Pons (tissue), 1 donor: ENCODE results near the gene TMEM127.
"Not testable (repeated sequence)": the region's sequence is repeated elsewhere in the genome, so short reads cannot be mapped to it uniquely, and the experiment has no call there.

Experiments used
- DNase-seq: peaks from one replicate; pipeline ENCODE4 v3.0.0-alpha.2; 2016; ENCODE audit warnings: low spot score

The TMEM127 gene, protein sequence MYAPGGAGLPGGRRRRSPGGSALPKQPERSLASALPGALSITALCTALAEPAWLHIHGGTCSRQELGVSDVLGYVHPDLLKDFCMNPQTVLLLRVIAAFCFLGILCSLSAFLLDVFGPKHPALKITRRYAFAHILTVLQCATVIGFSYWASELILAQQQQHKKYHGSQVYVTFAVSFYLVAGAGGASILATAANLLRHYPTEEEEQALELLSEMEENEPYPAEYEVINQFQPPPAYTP

DNA sequence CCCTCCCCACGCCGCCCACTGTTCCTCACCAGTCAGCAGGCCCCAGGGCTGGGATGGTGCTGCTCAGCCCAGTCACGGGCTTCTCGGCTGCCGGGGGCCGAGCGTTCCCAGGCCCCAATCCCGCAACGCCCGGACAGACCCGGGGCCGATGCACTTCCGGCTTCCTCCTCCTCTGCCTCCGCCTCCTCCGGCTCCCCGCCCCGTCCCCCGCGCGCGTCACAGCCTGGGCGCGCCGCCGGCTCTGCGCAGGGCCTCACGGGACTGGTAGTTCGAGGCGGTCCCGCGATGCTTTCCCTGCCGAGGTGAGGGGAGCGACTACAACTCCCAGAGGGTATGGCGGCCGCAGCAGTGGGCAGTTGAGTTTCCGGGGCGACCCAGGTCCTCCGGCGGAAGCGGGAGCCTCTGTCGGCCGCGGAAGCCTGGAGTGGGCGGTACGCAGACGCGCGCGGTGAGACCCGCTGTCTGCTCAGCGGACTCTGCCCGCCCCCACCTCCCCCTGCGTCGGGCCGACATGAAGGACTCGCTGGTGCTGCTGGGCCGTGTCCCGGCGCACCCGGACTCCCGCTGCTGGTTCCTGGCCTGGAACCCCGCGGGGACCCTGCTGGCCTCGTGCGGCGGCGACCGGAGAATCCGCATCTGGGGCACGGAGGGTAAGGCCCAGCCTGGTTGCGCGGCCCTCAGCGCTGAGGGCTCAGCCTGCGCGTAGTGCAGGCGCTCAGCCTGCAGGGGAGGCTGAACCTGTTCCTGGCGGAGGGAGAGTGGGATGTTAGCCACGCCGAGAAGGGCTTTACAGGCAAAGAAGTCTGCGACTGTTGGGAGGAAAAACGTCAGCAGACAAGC, at the start of gene TMEM127, which contains the start of gene CIAO1:
Gene TMEM127, minus strand, starts transcription at position 158 of the 840 bp plus-strand sequence. CDS start 616 bp downstream, outside the sequence.
Gene CIAO1, plus strand, starts transcription at position 386 of the 840 bp plus-strand sequence. Its CDS starts 126 bp downstream, at position 512.
- peak; percentile 97 for DNase-seq

DNA sequence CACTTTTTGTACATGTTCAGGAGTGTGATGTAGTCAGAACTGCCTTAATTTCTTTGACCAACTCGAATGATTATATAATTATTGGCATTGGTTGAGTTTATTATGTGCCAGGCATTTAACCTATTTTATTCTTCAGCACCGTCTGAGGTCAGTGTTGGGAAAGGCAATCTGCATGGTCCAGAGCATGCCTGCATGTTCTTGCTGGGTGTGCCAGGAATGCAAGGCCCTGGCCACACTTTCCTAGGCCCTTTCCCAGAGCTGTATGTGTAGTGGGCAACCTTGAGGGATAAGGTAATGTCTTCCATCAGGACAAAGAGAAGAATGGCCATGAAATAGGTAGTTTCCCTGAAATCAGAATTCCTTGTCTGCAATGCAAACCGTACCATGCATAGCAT, 49.2 kb upstream of the TMEM127 start:
- DNase-seq, result no peak

DNA sequence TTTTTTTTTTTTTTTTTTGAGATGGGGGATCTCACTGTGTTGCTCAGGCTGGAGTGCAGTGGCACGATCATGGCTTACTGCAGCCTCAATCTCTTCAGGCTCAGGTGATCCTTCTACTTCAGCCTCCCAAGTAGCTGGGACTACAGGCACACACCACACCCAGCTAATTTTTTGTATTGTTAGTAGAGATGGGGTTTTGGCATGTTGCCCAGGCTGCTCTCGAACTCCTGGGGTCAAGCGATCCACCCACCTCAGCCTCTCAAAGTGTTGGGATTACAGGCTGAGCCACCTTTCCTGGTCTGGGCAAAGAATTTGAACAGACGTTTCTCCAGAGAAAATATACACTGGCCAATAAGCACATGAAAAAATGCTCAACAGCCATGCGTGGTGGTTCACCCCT, 42.5 kb upstream of the TMEM127 start:
- DNase-seq, result no peak

DNA sequence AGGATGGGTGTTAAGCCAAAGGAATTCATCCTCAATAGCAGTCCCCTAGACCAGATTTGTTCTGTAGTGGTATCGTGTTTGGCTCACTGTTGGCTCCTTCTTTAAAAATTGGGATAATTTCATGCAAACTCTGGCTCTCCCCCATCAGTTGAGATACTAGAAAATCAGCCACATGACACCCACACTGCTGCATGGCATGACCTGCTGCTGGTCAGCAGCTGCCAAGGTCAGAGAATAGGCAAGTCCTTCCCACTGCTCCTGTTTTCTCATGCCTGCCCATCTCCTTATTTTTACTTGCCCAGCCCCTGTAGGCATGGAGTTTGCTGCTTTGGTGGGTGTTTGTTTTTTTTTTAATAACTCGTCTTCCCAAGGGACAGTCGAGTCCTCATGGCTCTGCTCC, 40.6 kb upstream of the TMEM127 start:
- DNase-seq, result no peak

DNA sequence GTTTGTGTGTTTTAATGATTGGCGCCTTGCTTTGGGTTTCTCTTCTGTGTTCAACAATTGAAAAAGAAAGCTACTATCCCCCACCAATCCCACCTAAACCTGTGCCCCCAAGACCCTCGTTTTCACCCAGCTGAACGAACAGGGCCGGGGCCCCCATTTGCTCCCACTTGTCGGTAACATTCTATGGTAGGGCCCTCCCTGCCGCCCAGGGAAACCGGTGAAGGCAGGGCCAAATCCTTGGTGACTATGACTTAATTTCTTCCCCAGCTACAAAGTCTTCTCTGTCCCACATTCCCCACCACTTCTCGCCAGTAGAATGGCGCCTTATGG, 40.1 kb upstream of the TMEM127 start:
- DNase-seq, result no peak

DNA sequence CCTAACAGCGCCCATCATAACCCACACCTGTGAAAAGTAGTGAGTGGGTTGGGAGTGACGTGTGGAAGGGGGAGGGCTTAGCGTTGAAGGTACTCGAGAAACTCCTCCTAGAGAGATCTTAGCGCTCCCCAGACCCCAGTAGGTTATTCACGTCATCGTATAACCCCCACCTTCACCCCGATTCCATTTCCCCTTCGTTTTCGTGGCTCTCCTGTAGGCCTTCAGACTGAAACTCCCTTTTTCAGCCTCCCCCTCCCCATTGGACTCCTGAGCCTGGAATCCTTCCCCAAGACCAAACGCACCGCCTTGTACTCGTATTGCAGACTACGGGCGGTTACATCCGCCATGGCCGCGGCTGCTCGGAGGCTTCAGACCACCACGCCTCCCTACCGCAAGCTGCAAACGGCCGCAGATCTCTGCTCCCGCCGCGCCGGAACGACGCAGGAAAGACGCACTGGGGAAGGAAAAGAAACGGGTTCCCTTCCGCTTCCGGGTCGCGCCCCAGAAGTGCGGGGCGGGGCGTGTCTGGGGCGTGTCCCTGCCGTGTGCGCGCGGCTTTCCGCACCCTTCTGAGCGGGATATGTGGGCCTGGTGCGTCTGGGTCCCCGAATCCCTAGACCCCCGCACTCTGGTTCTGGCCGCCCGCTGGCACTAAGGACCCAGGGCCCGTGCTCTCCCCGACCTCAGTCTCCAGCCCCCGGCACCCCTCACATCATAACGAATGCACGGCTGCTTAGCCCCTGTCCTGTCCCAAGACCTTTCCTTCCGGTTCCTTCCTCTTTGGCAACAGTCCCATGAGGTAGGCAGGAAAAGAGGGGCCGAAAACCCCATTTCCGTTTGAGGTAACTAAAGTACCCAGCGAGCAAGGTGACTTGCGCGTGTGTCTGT, 39.5 kb upstream of the TMEM127 start, which contains the start of gene SNRNP200:
Gene SNRNP200, minus strand, starts transcription at position 456 of the 888 bp plus-strand sequence. Its CDS starts 109 bp downstream, at position 347.
- DNase-seq, result peak; percentile 80

DNA sequence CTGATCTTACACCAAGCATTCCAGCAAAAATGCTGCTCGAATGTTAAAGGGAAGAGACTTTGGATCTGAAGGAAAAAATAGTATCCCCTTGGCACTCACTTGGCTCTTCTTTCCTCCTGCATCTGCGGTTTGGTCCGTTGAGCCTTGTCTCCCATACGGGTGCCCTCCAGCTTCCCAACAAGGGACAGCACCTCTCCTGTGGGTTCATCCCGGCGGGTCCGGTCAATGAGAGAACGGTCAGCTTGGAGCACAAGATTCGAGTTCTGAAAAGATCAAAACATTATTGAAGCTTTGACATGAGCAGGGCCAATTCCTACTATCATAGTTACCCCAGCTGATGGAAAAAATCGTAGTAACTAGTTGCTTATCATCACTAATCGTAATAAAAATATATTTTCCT, 38.8 kb upstream of the TMEM127 start:
- DNase-seq, result no peak

DNA sequence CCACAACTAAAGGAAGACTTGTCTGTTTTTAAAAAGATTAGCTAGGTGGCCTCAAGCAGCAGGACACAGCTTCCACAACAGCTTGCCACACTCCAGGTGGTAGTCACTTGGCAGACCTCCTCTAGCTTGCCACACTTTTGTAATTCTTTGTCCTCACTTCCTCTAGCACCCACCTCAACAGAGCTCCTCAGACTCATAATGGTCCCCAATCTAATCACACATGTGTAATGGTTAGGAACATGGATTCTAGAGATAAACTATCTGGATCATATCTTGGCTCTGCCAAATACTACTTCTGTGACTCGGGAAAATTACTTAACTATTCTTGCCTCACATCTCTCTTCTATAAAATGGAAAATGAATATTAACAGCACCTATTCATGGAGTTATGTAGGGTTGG, 36.1 kb upstream of the TMEM127 start:
- DNase-seq, result no peak

DNA sequence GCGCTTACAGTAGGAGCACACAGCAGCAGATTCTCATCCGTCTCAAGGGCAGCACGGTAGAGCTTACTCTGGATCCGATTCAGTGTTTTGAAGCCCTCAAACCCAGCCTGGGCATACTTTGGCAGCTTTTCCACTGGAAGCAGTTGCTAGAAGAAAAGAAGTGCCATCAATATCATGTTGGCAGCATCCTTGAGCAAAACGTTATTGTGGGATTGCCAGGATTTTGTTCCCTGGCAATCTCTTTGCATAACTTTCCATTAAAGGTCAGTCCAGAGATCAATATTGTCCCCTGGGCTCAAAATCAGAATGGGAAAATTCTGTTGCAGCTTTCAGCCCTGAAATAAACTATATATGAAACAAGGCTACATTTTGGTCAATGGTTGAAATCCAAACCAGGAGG, 31.1 kb upstream of the TMEM127 start:
- no peak for DNase-seq

DNA sequence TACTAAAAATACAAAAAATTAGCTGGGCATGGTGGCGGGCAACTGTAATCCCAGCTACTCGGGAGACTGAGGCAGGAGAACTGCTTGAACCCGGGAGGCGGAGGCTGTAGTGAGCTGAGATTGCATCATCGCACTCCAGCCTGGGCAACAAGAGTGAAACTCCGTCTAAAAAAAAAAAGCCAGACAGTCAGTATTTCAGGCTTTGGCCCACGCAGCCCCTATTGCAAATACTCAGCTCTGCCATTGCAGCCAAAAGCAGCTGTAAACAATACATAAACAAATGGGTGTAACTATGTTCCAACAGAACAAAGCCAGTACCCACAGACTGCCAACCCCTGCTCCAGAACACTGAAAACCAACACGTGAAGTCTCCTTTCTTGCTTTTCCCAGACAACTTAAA, 28.5 kb upstream of the TMEM127 start:
- DNase-seq, result not testable (repeated sequence)

DNA sequence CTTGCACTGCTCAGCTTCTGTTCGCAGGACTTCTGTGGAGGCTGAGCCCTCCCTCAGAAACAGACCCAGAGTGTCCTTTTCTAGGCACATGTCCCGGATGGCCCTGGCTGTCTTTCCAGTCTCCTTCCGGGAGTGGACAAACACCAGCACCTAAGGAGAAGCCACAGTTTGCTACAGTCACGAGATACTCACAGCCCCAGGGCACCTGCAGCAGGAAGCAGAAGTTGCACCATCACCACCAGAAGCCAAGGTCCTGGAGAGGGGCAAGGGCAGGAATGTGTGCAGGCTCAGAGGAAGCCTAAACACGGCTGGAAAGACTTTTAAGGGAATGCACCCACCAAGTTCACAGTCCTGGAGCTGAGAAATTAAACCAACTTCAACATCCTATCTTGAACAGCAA, 26.0 kb upstream of the TMEM127 start:
- no peak for DNase-seq

DNA sequence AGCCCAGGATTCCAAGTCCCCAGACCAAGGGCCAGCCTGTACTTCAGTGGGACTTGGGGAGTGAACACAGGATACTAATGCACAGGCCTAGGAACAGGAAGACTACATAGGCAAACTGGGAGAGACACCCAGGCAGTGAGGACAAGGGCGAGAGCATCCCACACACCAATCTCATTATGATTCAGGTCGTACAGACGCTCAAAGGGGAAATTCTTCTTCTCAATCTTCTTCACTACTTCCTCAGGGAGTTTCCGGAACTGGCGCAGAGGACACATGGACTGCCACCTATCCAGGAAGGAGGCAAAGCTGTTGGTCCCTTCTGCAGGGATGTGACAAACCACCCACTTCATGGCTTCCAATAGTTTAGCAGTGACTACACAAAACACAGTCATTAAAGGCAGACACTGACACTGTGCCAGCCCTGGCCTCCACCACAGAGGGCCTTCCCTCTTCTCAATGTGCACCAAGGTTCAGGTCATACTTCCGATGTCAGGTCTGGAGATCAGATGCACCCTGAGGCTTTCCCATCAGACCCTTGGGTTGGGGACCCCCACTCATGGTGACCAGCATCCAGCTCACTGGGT, 21.6 kb upstream of the TMEM127 start:
- DNase-seq, result no peak

DNA sequence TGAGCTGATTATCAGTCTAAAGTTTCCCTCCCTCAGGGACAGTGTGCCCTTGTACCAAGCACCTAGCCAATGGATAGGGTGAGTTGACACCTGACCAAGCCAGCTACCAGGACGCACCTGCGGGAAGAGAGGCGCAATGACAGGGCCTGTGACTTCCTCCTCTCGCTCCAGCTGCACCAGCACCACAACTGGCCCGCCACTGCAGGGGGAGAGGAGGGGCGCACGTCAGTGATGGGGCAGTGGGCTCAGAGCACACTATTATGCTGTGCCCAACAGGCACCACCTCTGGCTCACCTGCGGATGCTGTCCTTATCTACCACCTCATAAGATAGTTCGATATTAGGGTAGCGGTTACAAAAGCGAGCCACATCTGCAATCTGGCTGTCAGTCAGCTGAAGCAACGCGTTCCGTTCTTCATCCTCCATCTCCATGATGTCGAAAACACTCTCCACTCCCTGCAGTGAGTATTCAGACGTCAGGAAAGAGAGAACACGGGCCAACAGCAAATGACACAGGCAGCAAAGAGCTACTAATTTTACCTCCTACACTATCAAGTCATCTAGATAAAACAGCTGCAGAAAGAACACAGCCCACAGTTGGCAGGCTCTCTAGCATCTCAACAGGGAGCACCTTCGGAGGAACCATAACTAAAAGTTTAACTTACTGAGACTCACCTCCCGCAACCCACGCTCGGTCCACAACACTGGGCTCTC, 11.1 kb upstream of the TMEM127 start:
- DNase-seq, result no peak

DNA sequence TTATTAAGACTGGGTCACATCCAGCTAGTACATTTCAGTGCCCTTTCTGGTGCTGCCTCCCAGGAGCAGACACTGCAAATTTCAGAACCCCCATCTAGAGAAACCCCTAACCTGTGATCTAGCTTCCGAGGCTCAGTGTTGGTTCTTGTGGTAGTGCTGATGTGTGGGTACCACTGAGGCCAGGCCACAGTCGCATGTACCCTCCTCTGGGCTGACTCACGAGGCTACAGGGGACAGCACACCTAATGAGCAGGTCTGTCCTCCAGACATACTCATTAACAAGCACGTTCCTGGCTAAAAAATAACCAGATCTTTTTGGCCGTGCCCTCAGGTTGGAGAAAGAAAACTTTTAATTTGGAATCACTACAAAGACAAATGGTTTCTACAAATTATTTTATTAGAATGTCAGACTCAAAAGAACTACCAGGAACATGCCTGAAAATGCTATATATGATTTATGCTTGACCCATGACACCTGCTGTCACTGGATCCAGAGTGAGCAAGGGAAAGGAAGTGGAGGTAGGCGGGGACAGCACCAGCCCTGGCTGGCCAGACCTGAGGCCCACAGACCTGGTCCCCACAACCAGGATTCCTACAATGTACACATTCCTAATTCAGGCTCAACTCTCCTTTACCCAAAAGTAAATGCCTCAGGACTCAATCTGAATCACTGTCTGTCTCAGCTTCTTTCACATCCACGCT, 8.7 kb upstream of the TMEM127 start:
- DNase-seq, result no peak

DNA sequence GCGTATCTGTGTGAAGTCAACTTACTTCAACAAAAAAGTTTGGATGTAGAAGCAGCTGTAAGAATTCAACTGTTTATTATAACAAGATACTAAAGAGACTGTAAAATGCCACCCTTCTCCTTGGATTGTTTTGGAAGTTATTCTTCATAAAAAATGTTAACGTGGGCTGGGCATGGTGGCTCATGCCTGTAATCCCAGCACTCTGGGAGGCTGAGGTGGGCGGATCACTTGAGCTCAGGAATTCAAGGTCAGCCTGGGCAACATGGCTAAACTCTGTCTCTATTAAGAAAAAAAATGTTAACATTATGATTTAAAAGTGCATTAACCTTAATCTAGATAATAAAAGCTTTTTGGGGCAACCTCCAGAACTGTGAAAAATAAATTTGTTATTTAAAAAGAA, 8.0 kb upstream of the TMEM127 start:
- no peak for DNase-seq

DNA sequence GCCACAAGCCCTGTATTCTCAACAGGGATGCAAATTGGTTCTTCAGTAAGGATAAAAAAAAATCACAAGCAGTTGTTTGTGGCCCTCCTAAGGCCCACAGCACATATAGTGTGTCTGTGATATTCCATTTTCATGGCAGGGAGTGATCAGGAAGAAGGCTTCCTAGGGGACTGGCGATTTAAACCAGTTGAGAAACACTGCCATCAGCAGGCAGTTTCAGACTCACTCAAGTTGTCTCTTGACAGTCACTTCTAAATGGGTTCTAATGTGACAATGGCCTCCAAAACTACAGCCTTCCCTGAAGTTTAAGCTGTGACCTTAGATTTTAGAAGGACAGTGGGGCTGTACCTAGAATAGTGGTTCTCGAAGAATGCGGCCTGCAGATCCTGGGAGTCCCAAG, 6.2 kb upstream of the TMEM127 start:
- DNase-seq, result no peak

DNA sequence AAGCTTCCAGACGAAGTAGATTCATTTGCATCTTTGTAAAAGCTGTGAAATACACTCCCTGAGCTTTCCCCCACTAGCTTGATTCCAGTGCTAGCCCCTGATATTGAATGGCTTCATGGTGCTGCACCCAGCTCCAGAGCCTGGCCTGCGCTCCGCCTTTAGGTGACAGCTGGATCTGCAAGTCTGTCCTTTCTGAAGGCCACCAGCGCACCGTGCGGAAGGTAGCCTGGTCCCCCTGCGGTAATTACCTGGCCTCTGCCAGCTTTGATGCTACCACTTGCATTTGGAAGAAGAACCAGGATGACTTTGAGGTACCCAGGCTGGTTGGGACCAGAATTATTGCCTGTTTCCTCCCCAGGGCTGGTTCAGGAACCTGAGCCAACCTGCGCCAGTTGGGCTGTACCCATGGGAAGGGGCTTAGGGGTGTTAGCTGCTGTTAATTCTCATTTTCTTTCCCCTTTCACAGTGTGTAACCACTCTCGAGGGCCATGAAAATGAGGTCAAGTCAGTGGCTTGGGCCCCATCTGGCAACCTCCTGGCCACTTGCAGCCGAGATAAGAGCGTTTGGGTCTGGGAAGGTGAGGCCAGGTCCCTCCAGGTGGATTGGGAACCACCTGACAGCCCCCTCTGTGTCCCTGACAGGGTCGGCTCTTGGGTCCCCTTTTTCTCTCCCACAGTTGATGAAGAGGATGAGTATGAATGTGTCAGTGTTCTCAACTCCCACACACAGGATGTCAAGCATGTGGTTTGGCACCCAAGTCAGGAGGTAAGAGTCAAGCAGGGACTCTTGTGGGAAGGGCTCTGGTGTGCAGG, 1.6 kb upstream of the TMEM127 start:
- DNase-seq, result no peak

DNA sequence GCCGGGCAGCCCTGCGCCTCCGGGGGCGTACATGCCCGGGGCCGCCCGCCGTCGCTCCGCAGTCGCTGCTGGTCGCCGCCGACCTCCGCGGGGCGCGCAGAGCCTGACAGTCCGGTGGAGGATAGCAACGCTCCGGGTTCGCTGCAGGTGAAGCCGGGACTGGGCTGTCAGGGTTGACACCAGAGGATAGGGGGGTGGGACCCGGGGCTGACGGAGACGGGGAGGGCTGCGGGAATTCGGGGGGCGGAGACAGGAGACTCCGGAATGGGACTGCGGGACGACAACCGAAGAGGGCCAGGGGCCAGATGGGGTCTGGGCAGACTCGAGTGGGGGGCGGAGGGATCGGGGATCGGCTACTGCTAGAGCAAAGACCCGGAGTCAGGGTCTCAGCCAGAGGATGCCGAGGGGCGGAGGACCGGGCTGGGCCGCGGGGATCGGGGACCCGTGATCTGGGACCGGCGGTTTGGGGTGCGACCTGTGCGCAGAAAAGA, 403 bp downstream of the TMEM127 start:
- DNase-seq, result no peak

DNA sequence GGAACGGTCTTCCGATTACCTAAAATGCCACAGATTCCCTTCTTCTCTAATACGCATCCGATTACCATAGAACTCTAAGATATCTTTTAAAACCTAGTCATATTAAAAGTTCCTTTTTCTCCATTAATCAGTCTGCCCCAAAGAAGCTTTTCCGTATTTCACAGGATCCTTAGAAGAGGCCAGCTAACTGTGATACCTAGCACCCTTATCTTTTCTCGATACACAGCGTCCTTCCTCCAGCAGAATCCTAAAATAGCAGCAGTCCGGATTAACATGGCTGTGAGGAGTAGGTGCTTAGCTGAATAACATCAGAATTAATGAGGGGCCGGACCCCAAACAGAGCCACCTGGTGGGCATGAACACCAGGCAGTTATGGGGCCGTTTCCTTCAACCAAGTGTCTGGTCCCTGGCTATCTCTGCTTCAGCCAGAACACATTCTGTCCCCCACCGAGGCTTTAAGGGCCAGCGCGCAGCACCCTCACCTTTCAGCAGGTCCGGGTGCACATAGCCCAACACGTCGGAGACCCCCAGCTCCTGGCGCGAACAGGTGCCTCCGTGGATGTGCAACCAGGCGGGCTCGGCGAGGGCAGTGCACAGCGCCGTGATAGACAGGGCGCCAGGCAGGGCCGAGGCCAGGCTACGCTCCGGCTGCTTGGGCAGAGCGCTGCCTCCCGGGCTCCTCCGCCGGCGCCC, 995 bp downstream of the TMEM127 start:
- no peak for DNase-seq
